Measurements from ENCODE around the gene DDIT3.

DDIT3 gene

DNA sequence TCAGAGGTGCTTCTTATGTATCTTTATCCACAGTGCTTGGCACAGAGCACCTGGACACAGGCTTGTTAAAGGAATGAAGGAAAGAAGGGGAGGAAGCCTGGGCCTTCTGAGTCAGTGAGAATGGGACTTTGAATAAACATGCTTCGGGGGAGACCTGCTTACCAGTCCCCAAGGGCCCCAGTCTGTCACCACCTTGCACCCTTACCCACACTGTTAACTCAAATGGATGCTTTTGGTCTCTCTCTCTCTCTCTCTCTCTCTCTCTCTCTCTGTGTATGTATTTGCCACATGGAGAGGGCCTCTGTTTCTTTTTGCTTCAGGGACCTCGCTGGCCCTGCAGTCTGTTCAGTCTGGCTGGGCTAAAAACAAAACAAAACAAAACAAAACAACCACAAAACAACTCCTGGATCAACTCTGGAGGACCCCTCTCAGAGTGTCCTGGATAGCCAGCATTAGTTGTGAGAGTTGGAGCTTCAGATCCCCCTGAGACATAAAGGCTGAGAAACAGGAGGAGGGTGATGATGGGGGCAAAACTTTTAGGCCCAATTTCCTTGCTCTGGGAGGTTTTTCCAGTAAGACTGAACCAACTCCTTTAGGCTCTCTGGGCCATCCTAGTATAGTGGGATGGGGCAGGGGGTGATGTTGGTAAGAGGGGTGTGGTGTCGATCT lies 31.5 kb upstream of the DDIT3 start:
- in situ Hi-C loops (cut with MboI; ENCODE audit: low sequenced_read_pairs, unreplicated experiment) = no loop called here
- no peak for DNase-seq (ENCODE audit: low spot score)
- TF ChIP-seq, protein P1, sequence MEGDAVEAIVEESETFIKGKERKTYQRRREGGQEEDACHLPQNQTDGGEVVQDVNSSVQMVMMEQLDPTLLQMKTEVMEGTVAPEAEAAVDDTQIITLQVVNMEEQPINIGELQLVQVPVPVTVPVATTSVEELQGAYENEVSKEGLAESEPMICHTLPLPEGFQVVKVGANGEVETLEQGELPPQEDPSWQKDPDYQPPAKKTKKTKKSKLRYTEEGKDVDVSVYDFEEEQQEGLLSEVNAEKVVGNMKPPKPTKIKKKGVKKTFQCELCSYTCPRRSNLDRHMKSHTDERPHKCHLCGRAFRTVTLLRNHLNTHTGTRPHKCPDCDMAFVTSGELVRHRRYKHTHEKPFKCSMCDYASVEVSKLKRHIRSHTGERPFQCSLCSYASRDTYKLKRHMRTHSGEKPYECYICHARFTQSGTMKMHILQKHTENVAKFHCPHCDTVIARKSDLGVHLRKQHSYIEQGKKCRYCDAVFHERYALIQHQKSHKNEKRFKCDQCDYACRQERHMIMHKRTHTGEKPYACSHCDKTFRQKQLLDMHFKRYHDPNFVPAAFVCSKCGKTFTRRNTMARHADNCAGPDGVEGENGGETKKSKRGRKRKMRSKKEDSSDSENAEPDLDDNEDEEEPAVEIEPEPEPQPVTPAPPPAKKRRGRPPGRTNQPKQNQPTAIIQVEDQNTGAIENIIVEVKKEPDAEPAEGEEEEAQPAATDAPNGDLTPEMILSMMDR (IDR thresholded peaks at IDR 0.05; ENCODE audit: borderline replicate concordance, control extremely low read depth, extremely low read depth, insufficient read depth, missing control alignments) = no peak

DNA sequence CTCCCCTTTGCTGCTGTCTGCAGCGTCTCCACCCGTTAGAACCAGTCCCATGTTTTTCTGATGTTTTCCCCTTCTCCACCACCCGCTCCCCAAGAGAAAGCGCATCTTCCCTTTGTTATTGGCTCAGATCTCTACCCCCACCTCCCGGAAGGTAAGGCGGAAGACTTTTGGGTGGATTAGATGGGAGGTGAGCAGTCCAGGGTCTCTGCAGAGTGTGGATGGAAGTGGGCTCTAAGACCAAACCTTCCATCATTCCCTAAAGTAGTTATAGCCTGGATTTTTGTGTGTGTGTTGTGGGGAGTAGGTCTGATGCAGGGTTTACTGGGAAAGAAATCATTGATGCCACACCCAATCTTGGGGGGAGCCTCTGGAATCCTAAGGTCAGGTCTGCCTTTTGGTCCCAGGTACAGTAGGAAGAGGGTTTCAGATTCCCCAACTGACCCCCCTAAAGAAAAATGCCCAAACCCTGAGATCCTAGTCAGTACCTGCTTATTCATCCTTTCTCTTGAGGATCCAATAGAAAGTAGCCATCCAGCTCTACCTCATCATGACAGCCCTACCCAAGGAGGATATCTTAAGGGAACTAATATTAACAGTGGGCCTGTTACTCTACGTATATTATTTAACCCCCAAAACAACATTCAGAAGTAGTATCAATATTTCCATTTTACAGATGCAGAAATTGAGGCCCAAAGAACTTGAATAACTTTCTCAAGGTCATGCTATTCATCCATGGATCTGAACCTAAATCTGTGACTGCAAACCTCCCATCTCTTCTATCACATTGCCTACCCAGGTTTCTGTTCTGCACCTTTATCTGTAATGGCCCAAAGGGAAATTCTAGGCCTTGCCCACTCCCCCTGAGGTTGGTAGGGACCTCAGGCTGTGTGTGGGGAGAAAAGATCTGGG lies 30.6 kb upstream of the DDIT3 start:
- TF ChIP-seq, protein P1 (IDR thresholded peaks at IDR 0.05; ENCODE audit: borderline replicate concordance, control extremely low read depth, extremely low read depth, insufficient read depth, missing control alignments) = no peak
- no peak for DNase-seq (ENCODE audit: low spot score)
- in situ Hi-C loops (cut with MboI; ENCODE audit: low sequenced_read_pairs, unreplicated experiment) = no loop called here

DNA sequence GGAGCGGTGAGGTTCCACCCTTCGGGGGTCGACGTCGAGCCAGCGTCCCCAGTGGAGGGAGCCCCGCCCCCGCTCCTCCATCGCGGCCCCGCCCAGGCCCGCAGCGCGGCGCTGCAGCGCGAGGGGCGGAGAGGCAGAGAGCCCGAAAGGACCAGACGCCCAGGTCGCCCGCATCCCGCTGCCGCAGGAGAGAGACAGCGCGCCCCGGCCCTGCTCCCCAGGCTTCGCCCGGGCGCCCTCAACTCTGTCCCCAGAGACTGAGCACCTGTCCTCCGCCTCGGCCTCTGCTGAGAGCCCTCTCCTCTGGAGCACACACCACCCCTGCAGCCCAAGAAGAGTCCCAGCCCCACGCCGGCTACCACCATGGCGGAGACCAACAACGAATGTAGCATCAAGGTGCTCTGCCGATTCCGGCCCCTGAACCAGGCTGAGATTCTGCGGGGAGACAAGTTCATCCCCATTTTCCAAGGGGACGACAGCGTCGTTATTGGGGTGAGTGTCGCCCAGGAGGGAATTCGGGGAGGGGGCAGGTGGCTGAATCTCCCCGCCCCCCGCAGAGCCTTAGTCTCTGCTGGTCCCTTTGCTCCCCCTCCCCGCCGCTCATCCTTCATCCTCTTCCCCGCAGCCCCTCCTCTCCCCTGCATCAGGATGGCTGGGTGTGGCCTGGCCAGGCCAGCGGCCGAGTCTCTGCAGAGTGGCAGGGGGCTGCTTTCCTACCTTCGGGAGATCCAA lies 29.8 kb upstream of the DDIT3 start, which contains the start of gene KIF5A:
KIF5A (plus strand) TSS at position 136 of the 732 bp plus-strand sequence; CDS start at position 364, 228 bp downstream.
- TF ChIP-seq, protein P1 (IDR thresholded peaks at IDR 0.05; ENCODE audit: borderline replicate concordance, control extremely low read depth, extremely low read depth, insufficient read depth, missing control alignments) = no peak
- DNase-seq (ENCODE audit: low spot score) = peak; percentile 85
- in situ Hi-C loops (cut with MboI; ENCODE audit: low sequenced_read_pairs, unreplicated experiment) = no loop called here

DNA sequence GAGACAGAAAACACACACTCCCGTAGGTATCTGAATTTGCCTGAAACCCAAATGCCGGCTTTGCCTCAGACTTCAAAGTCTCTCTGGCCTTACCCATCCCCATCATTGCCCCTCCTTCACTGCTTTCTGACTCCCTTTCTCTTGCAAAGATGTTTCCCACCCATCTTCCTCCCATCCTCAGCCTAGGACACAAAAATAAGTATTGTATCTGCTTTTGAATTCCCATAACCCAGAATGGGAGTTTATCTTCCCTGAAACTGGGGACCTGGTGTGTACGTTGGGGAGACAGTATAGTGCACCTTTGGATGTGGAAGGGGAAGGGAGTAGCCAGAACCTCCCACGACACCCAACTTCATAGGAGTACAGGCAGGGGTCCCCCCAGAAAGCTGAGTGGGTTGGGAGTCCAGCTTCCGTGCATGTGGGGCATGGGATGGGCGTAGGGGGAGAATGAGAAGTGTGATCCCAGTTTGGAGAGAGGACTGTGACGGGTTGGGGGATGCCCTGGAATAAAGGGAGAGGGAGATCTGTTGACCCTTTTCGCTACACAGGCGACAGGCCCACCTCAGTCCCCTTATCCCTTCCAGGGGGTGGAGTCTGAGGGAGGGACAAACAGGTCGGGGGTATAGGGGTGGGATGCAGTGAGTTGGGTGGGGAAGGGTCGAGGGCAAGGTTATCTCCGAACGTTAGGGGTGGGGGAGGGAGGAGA lies 29.0 kb upstream of the DDIT3 start:
- no peak for DNase-seq (ENCODE audit: low spot score)
- TF ChIP-seq, protein P1 (IDR thresholded peaks at IDR 0.05; ENCODE audit: borderline replicate concordance, control extremely low read depth, extremely low read depth, insufficient read depth, missing control alignments) = no peak
- in situ Hi-C loops (cut with MboI; ENCODE audit: low sequenced_read_pairs, unreplicated experiment) = no loop called here

DNA sequence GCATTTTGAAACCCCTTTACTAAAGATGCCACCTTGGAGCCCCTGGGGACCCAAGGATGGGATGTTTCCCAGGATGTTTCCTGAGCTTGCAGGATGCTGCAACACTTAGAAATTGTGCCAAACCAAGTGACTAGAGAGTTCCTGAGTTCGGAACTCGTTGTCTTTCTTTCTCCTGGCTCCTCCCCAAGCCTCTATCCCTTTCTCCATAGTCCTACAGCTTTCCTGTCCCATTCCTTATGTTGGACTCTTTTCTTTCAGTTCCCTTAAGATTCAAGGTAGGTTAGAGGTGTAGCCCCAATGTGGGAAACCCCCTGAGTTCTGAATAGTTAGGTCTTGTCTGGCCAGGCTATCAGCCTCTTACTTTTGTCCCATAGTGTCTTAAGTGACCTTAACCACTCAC lies 28.2 kb upstream of the DDIT3 start:
- in situ Hi-C loops (cut with MboI; ENCODE audit: low sequenced_read_pairs, unreplicated experiment) = no loop called here
- DNase-seq (ENCODE audit: low spot score) = no peak
- TF ChIP-seq, protein P1 (IDR thresholded peaks at IDR 0.05; ENCODE audit: borderline replicate concordance, control extremely low read depth, extremely low read depth, insufficient read depth, missing control alignments) = no peak

DNA sequence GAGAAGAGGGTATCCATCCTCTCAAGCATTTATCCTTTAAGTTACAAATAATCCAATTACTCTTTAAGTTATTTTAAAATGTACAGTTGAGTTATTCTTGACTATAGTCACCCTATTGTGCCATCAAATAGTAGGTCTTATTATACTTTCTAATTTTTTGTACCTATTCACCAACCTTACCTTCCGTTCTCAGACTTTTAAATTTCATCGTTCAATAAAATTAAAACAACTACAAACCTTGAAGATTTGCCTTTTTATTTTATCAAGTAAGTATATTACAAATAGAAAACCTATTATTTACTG lies 27.6 kb upstream of the DDIT3 start:
- TF ChIP-seq, protein P1 (IDR thresholded peaks at IDR 0.05; ENCODE audit: borderline replicate concordance, control extremely low read depth, extremely low read depth, insufficient read depth, missing control alignments) = no peak
- DNase-seq (ENCODE audit: low spot score) = no peak
- in situ Hi-C loops (cut with MboI; ENCODE audit: low sequenced_read_pairs, unreplicated experiment) = no loop called here

Measured in GM13976 (cell line).